Posterior vena cava (tissue), 2 donors: ENCODE data around the gene ITIH3. TPM values are rescaled to one million over a fixed set of nuclear protein-coding genes. Genes with fewer than 3 reads are reported as not detected.

Experiments
- DNase-seq: peaks from one replicate; pipeline ENCODE4 v3.0.0-alpha.2; 2020; ENCODE audit warnings: low spot score
- intact Hi-C, 2 donors: fragments of 100-400 bp; cut with DNase I; formaldehyde crosslinking; loops; one replicate each; pipeline versions ENCODE4 v1.14.1 to v1.14.2; 2022 to 2023
- total RNA-seq, 2 donors: library from RNA; stranded (reverse); fragmentation: NEBNext Ultra II Directional; extraction: Animal tissue kit (Norgen Biotek cat#: 25700); gene quantifications; one replicate each; pipeline ENCODE4 v1.2.1, GENCODE V29; 2021
- donor health status: DM: yes; HTN: yes; CAD: no.
- donor health status: DM: yes; HTN: yes; CAD: no.

ITIH3 gene
- total RNA-seq, 2 donors from 2014 or later: 14.8 to 16.1 TPM

DNA sequence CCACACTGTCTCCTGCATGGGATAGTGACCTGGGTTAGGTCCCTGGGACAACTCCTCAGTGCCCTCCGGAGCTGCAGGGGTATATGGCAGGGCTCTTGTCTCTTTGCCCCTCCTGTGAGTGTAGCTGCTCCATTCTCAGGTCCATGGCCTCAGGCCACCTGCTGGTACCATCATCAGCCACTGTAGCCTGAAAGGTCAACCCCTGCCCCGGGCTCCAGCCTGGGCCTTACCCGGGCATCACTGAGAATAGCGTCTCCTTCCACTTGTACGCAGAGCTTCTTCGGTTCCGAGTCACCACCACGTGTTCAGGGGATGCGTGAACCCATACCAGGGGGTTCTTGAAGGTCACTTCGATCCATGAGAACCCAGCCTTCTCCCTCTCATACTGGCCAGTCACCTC lies 22.1 kb downstream of the ITIH3 start:
- intact Hi-C loops: no loop called here
- no peak for DNase-seq

DNA sequence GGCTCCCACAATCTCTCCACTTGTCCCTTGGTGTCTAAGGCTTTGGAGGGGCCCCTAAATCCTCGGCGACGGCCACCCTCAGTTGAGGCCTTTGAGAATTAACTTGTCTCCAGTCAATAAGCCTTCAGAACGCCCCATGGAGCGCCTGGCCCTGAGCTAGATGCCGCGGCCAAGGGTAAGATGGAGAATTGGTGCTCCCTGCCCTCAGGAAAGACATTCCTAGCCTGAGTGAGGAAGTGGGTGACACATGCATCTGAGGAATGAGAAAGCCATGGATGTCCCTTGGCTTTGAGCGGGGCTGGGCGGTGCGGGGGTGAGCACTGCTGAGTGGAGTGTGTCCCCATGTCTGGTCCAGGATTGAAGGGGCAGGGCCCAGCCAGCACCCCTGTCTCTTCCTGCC lies 22.6 kb downstream of the ITIH3 start:
- DNase-seq: no peak

DNA sequence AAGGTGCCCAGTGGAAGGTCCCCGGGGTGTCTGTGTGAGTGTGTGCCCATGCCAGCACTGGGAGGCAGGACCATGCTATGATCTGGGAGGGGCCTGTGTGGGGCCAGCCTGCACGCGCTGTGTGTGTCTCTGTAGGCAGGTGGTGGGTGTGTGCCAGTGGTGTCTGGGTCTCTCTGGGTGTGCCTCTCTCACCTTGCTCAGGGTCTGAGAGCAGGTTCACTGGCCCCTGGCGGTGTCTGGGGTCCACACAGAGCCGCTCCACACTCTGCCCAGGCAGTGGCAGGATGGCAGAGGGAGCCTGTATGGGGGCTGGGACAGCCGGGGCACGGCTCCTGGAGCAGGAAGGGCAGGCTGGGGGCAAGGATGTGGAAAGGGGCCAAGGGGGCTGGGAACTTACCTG lies 23.3 kb downstream of the ITIH3 start:
- no peak for DNase-seq
- intact Hi-C loops: no loop called here

More for the DNA sequence above, 22.6 kb downstream of the ITIH3 start:
- intact Hi-C loops: no loop called here

DNA sequence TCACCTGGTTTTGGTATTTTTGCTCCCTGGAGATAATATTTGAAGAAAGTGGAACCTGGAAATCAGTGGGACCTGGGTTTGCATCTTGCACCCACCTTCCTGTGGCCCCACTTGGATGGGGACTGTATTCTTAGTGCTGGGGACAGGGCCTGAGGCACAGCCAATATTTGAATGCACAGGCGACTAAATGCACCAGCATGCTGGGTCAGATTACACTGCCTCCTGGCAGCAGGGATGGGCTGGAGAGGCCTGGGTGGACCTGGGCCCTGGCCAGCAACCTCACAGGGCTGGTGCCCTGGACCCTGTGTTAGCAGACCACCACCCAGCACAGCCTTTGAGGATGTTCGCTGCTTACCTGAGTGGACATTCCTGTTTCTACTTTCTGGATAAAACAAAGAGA lies 25.3 kb downstream of the ITIH3 start:
- intact Hi-C loops: no loop called here
- no peak for DNase-seq

DNA sequence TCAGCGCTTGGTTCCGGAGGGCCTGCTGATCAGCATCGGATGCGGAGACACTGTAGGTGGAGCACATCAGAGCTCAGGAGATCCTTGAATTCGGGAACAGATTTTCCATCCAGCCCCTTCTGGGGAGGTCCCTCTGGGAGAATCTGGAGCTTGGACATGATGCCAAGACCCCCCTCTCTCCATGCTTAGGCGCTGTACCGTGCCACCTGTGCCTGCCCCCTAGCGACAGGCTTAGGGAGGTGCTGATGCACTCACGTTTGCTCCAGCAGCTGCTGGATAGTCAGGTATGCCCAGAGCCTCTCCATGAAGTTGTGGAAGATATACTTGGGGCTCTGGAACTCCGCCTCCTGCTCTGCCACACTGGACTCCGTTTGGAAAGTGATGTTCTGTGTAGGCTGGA lies 26.1 kb downstream of the ITIH3 start:
- intact Hi-C loops: no loop called here
- no peak for DNase-seq

DNA sequence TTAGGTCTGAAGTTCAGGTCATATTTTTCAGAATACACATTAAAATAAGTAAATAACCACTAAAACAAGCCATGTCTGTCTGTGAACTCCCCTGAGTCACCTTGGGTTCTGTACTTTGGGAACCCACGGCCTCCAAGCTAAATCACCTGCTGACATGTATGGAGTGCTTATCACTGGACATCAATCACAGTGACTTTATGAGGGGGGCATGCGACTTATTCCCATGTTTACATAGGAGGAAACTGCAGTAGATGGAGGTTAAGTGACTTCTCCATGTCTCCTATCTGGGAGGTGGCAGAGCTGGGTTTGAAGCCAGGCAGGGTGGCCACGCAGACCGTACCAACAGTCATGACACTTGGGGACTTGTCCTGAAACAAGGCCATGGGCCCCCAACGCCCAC lies 27.8 kb downstream of the ITIH3 start:
- no peak for DNase-seq

DNA sequence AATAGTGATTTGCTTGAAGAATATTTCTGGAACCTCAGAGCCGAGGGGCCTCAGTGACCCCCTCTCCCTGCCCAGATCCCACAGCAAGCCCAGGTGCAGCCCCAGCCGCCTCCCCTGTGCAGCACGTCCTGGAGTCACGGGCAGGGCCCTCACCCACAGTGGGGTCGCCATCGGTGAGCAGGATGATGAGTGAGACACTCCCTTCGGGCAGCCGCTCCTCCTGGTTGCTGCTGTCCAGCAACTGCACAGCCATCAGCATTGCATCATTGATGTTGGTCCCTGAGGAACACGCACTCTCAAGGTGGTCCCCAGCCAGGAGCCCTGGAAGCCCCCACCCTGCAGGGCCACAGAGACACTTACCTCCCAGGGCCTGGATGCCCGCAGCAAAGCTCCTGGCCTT lies 29.4 kb downstream of the ITIH3 start:
- DNase-seq: no peak
- intact Hi-C loops: no loop called here

More for the DNA sequence above, 27.8 kb downstream of the ITIH3 start:
- intact Hi-C loops: loop anchor here in 1 of 2 donors (2.0 kb wide), 1 partner anchor 52 kb away; the partner anchor contains the start of gene NEK4

DNA sequence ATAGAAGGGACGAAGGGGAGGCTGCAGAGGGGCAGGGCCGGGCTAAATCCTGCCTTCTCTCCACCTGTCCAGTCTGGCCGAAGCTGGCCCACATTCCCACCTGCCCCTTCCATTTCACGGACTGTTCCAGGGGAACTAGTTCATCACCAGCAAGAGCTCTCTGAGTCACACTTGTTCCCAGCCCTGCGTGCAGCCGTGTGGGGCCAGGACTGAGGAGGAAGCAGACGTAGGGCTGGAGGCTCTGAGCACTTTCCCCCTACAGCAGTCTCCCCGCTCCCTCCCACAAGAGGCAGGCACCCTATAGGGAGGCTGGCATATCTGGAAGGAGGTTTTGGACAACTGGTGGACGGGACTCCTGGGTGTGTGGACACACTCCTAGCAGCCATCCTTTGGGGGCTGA lies 32.8 kb downstream of the ITIH3 start:
- no peak for DNase-seq
- intact Hi-C loops: no loop called here

DNA sequence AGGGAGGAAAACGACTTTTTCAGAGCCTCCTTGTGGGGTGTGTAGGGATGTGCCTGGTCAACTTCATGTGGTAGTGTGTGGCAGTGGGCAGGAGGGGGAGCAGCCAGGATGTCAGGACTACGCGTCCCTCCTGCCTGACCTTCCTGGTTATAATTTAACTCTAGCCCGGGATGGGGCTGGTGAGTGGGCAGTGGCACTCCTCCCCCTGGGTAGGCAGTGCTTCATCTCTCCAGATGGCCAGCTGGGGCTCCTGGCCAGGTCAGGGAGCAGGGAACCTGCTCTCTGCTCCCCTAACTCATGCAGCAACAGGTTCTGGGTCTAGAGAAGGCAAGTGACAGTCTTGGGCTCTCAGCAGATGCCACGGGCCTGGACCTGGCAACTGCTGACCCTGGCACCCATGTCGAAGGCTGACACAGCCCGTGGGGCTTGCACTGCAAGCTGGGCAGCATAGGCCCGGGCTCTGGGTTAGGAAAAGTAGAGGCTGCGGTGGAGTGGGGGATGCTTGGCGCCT lies 33.3 kb downstream of the ITIH3 start:
- DNase-seq: no peak
- intact Hi-C loops: no loop called here

DNA sequence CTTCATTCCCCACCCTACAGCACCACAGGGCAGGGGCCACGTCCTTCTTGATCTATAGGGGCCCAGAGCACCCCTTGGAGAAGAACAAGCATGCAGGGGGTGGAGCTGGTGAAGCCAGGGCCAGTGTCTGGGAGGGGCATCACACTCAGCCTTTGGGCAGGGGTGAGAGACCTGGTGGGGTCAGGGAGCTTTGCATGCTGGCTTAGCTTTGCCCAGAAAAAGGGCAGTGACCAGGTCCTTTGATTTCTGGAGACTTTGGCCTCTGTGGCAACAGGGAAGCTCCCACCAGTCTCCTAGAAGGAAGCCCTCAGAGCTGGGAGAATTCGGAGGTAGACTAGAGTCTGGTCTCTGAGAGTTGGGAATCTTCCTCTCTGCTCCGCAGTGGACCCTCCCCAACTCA lies 34.9 kb downstream of the ITIH3 start:
- DNase-seq: no peak
- intact Hi-C loops: no loop called here

DNA sequence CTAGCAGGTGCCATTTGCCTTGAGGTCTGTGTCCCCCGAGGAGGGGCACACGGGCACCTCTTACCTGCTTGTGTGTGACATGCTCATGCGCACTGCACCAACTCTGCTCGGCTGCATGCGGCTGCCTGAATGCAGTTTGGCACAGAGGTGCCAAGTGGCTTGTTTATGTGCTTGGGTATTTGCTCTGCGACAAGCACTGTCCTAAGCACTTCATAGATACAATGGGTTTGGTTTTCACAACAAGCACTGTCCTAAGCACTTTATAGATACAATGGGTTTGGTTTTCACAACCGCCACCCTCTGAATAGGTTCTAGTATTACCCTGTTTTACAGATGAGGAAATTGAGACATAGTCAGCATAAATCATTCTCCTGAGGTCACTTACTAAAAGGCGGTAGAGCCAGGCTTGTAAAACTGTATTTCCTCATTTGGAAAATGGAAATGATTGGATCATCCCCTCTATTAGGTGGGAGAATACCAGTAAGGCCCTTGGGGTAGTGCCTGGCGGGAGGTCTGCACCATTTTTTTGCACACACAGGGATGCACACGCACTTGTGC lies 35.4 kb downstream of the ITIH3 start:
- intact Hi-C loops: no loop called here
- no peak for DNase-seq

DNA sequence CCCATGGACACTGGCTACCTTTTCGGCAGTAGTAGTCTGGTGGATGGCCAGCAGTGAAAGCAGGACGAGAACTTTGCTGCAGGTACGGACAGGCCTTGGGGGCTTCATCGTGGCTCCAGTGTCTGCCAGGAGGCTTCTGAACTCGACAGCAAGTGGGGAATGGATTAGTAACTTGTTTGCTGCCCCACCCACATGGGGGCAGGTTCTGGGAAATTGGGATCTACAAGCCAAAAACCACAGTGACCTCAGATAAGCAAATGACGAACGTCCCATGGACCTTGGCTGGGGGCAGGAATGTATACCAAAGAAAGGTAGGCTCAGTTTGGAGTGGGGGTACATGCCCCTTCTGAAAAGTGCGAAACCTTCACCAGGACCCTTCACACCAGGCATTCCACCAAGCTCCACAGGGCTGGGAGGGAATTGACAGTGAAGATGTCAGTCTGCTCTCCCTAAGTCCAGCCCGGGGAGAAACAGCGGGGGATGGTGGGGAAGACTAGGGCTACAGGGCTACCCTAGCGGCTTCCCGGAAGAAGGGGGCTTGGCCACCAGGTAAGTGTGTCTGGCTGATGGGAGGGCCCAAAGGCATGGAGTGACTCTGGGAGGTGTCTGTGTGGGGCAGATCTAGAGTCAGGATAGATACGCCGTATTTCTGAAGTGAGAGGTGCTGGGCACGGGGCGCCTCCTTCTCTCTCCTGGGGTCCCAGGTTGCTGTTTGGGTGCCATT lies 36.1 kb downstream of the ITIH3 start, which contains the start of gene ITIH4:
Gene ITIH4, minus strand, starts transcription at position 138 of the 724 bp plus-strand sequence. Its CDS starts 30 bp downstream, at position 108.
- intact Hi-C loops: no loop called here
- DNase-seq: no peak

DNA sequence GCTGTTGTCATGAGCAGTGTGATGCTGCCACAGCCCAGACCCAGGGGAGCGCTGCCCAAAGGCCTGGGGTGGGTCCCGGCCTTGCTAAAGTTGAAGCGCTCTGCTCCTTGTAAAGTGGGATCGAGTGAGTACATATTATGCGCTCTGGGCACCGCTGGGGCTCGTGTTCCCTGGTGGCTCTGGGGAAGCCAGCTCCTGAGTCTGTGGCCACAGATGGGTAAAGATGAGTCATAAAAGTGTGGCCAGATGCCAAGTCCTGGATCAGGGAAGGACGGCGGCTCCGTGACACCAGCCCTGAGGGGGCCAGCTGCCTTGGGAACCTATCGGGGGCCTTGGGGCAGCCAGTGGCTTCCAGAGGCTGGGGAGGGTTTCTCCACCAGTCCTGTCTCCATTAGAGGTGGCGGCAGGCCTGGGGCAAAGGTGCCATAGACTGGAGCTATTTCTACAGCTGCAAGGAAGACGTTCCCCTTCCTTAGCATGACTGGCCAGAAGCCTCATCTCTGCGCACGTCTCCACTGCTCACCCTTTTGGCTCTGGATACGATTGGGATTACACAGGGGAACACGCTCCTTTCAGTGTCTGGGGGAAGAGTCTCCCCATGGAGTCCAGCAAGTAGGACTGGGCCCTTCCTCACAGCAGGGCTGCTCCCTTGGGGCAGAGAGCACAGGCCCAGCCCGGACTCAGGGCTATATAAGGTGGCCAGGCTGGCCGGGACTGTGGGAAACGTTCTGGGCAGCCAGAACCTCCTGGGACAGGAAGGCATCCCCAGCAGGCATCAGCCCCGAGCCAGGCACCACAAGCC lies 37.1 kb downstream of the ITIH3 start:
- intact Hi-C loops: no loop called here

DNA sequence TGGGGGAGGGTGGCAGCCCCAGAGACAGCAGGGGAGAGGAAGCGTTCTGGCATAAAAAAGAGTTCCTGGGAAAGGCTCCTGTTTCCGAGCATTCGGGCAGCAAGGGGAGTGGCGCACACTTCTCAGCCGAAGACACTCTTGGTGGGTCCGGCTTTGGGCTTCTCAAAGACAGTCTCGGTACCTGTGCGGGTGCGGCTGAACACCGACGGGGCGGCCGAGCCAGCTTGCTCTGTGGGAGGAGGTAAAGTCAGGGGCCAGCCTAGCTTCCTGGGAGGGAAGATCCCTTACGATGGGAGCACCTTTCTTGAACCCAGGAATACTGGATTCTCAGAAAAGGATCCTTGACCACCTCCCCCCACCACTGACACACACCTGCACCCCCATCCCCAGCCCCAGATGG lies 38.6 kb downstream of the ITIH3 start:
- intact Hi-C loops: no loop called here

More for the DNA sequence above, 37.1 kb downstream of the ITIH3 start:
- DNase-seq: peak; percentile 89

DNA sequence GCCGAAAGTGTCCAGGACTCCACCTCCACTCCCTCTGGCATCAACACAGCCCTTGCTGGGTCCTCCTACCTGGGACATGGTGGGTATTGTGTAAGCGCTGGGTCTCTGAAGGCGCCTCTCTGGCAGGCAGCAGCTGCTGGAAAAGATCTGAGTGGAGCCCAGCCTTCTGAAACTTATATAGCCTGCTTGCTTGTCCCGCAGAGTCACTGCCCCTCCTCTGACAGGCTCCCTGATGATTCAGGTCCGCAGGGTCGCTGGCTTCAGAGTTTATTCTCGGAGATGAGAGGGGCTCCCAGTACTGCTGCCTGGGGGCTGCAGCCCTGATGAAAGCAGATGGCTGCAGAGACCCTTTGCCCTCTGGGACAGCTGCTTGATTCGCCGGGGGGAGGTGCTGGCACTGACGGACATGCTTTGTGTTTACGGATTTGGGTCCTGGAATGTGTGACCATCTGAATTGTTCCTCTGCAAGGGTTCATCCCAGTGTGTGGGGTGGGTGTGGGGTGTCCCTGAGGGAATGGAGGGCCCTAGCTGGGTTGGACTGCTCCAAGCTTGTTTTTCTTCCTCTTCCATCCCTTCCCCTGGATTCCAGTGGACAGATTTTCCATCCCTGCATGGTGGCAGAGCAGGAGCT lies 40.4 kb downstream of the ITIH3 start, which contains the start of gene MUSTN1:
Gene MUSTN1, minus strand, starts transcription at position 149 of the 631 bp plus-strand sequence. Its CDS starts 71 bp downstream, at position 78.
- intact Hi-C loops: loop anchor here in 1 of 2 donors (5.0 kb wide), 1 partner anchor 743 kb away; no protein-coding TSS in a partner anchor
- DNase-seq: no peak

More for the DNA sequence above, 38.6 kb downstream of the ITIH3 start:
- DNase-seq: no peak

DNA sequence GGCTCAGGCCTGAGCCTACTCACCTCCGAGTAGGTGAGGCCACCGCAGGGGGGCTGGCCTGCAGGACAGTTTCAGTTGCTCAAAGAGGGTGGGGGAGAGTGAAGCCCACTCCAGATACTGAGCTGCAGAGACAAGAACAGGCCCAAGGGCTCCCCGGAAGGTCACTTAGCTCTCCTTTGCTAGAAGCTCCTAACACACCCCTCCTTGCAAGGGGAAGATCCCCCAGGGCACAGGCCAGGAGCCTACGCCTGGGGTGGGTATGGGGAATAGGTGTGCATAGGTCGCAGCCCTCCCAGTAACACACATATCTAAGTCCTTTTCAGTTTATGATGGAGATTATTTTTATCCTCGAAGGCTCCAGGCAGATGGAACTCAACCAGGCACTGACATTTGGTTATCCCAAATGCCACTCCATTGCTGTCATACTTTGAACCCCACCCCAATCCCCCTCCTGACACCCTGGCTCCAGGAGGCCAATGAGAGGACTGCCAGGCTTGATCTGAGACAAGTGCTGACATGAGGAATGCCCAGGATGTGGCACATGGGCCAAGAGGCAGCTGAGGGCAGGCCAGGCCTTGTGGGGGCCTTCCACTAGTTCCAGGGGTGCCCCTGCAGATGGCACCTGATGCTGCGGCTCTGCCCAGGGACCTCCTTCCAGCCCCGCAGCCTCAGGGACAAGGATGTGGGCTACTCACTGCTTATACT lies 41.3 kb downstream of the ITIH3 start:
- DNase-seq: no peak

DNA sequence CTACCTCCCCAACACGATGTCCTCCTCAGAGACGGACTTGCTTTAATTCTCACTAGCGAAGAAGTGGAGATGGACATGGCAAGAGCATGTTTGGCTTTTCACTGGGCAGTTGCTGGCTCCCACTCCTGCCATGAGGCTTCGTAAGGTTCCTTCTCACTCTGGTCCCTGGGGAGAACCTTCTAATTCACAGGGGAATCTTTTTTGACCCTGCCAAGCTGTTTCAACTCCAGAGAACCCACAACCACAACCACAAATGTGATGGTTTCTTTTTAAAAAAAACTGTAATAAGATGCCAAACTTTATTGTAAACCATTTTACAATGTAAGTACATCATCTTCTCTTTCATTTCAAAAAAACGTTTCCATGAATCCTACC lies 41.9 kb downstream of the ITIH3 start:
- no peak for DNase-seq
- intact Hi-C loops: loop anchor here in 1 of 2 donors (5.0 kb wide), 1 partner anchor 744 kb away; no protein-coding TSS in a partner anchor

More for the DNA sequence above, 41.3 kb downstream of the ITIH3 start:
- intact Hi-C loops: loop anchor here in 1 of 2 donors (5.0 kb wide), 1 partner anchor 744 kb away; no protein-coding TSS in a partner anchor

DNA sequence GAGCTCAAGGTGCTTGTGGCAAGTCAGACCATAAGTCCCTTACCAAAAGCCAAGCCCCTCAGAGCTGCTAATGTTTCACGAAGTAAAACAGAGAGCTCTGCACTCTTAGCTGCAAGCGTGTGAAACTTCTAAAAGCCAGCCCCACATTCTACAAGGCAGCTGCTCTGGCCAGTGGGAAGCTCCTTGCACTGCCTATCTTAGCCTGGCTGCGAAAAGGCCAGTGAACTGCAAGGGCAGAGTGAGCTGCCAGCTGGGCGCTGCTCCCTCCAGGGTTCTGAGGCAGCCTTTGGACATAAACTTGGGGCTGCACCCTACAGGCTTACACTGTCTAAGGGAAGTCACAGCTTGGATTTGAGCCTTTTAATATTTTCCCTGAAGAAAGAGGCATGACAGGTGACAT lies 42.4 kb downstream of the ITIH3 start:
- no peak for DNase-seq
- intact Hi-C loops: loop anchor here in 1 of 2 donors (5.0 kb wide), 1 partner anchor 745 kb away; no protein-coding TSS in a partner anchor
